Mesenchymal stem cell (in vitro differentiated cells and primary cell): ENCODE data around the gene SEMA3B.
A peak's percentile ranks its signal among the peaks of the same experiment; 100 is the strongest.

Experiments used
- DNase-seq: peaks from one replicate; pipeline ENCODE4 v3.0.0-alpha.2; 2013
- H2AFZ ChIP-seq: one replicate; pipeline ENCODE4 v1.6.1; 2013; ENCODE audit warnings: low read depth, mild to moderate bottlenecking, control low read depth, inconsistent platforms, low read length, moderate library complexity
- H2AK5ac ChIP-seq: 2 replicates; pipeline ENCODE4 v1.6.1; 2013; ENCODE audit warnings: low read length, moderate library complexity, mild to moderate bottlenecking, inconsistent platforms; ENCODE audit not compliant: severe bottlenecking
- H2BK120ac ChIP-seq: one replicate; pipeline ENCODE4 v1.6.1; 2013; ENCODE audit warnings: low read depth, mild to moderate bottlenecking, inconsistent platforms, low read length, moderate library complexity
- H2BK12ac ChIP-seq, 2 experiments: one replicate each; pipeline ENCODE4 v1.6.1; 2013; ENCODE audit warnings: inconsistent platforms in 2 of 2, low read length in 2 of 2, mild to moderate bottlenecking in 2 of 2, moderate library complexity in 2 of 2, control low read depth in 1 of 2
- H2BK15ac ChIP-seq: one replicate; pipeline ENCODE4 v1.6.1; 2013; ENCODE audit warnings: mild to moderate bottlenecking, low read depth, inconsistent platforms; ENCODE audit not compliant: poor library complexity, severe bottlenecking
- H2BK5ac ChIP-seq: 2 replicates; pipeline ENCODE4 v1.6.1; 2013; ENCODE audit warnings: low read depth, mild to moderate bottlenecking, low read length, control low read depth, inconsistent platforms; ENCODE audit not compliant: poor library complexity, severe bottlenecking
- H3K14ac ChIP-seq, 2 experiments: one replicate each; pipeline ENCODE4 v1.6.1; 2013; ENCODE audit warnings: inconsistent platforms in 2 of 2, low read length in 2 of 2, control low read depth in 1 of 2, mild to moderate bottlenecking in 1 of 2, moderate library complexity in 1 of 2
- H3K18ac ChIP-seq, 2 experiments: one replicate each; pipeline ENCODE4 v1.6.1; 2013; ENCODE audit warnings: inconsistent platforms in 2 of 2, low read length in 2 of 2, control low read depth in 1 of 2, low read depth in 1 of 2, mild to moderate bottlenecking in 1 of 2
- H3K23ac ChIP-seq, 2 experiments: one replicate each; pipeline ENCODE4 v1.6.1; 2013; ENCODE audit warnings: inconsistent platforms in 2 of 2, low read length in 2 of 2, mild to moderate bottlenecking in 2 of 2, moderate library complexity in 2 of 2, control low read depth in 1 of 2
- H3K27ac ChIP-seq: 2 replicates; pipeline ENCODE4 v1.5.1; 2013; ENCODE audit warnings: mild to moderate bottlenecking, moderate library complexity, low read length, control low read depth, inconsistent platforms; ENCODE audit not compliant: poor library complexity, severe bottlenecking
- H3K27me3 ChIP-seq, 2 experiments: 2 replicates each; pipeline versions ENCODE4 v1.6.1 to v1.7.0; 2013; ENCODE audit warnings: low read length in 2 of 2, mild to moderate bottlenecking in 2 of 2, moderate library complexity in 2 of 2, control low read depth in 1 of 2, inconsistent platforms in 1 of 2; ENCODE audit not compliant: control insufficient read depth in 1 of 2, insufficient read depth in 1 of 2
- H3K36me3 ChIP-seq, 2 experiments: 2 replicates each; pipeline versions ENCODE4 v1.6.1 to v1.7.0; 2013; ENCODE audit warnings: low read length in 2 of 2, control low read depth in 1 of 2, inconsistent platforms in 1 of 2, low read depth in 1 of 2, mild to moderate bottlenecking in 1 of 2; ENCODE audit not compliant: insufficient read depth in 2 of 2, control insufficient read depth in 1 of 2
- H3K4ac ChIP-seq, 2 experiments: one replicate each; pipeline ENCODE4 v1.6.1; 2013; ENCODE audit warnings: inconsistent platforms in 2 of 2, low read length in 2 of 2, mild to moderate bottlenecking in 2 of 2, moderate library complexity in 2 of 2, control low read depth in 1 of 2, low read depth in 1 of 2
- H3K4me1 ChIP-seq: 2 replicates; pipeline ENCODE4 v1.6.1; 2013; ENCODE audit warnings: low read depth, low read length, control low read depth; ENCODE audit not compliant: control insufficient read depth, insufficient read depth
- H3K4me2 ChIP-seq: 2 replicates; pipeline ENCODE4 v1.6.1; 2013; ENCODE audit warnings: low read length, mild to moderate bottlenecking, inconsistent platforms; ENCODE audit not compliant: poor library complexity, severe bottlenecking
- H3K4me3 ChIP-seq, 2 experiments: 2 replicates each; pipeline versions ENCODE4 v1.5.1 to v1.7.0; 2013; ENCODE audit warnings: low read length in 2 of 2, mild to moderate bottlenecking in 2 of 2, control low read depth in 1 of 2, low read depth in 1 of 2; ENCODE audit not compliant: insufficient read depth in 1 of 2
- H3K79me1 ChIP-seq: replicated peaks from 2 replicates; pipeline ENCODE4 v1.6.1; 2013; ENCODE audit warnings: mild to moderate bottlenecking, control low read depth, low read length, inconsistent platforms; ENCODE audit not compliant: poor library complexity, severe bottlenecking
- H3K9ac ChIP-seq: 2 replicates; pipeline ENCODE4 v1.7.0; 2013; ENCODE audit warnings: mild to moderate bottlenecking, low read length, moderate library complexity
- H3K9me3 ChIP-seq: 2 replicates; pipeline ENCODE4 v1.7.0; 2013; ENCODE audit warnings: mild to moderate bottlenecking, low read length; ENCODE audit not compliant: control insufficient read depth
- H4K8ac ChIP-seq: one replicate; pipeline ENCODE4 v1.6.1; 2013; ENCODE audit warnings: inconsistent platforms, mild to moderate bottlenecking, low read length, moderate library complexity
- H4K91ac ChIP-seq: one replicate; pipeline ENCODE4 v1.6.1; 2013; ENCODE audit warnings: mild to moderate bottlenecking, low read length, inconsistent platforms
- WGBS: methylation state at CpG from one replicate; pipeline ENCODE4 v1.1.7; 2013; ENCODE audit warnings: mixed read lengths; 5-methylcytosine and 5-hydroxymethylcytosine counted together

Gene SEMA3B

DNA sequence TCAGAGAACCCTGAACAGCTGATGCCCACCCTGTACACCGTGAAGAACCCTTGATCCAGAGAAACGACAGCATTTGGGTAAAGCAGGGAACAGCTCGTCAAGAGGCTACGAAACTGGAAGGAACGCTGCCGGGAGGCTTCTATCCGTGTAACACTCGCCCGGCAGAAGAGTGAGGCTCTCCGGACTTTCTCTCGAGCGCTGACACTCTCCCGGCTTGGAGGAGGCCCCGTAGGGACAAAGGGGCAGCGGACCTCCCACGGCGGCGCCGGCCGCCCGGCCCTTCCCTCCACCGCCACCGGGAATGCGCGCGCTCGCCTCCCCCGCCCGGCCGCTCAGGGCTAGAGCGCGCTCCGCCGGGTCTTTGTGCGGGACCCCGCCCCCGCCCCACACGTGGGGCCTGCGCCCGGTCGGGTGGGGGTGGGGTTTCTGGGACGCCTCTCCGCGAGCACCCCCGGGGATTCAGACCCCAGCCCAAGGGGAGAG lies 51.9 kb downstream of the SEMA3B start:
- Histone ChIP-seq H2BK5ac (peak overlapping the region; percentile 76), H2AFZ (peak overlapping the region; percentile 81), H3K9me3 (no peaks in the 10 kb centered on the region), H3K23ac (no peak overlapping the region), H3K27ac (peak overlapping the region; percentile 85), H3K4ac (peak overlapping the region; percentile 55 to 75), H2BK120ac (peak overlapping the region; percentile 100), H3K36me3 (peaks cover 51 to 57% of the 10 kb centered on the region in 2 experiments), H3K4me3 (peak overlapping the region; percentile 78 to 88), H3K14ac (peak overlapping the region in 1 of 2 experiments; percentile 87), H3K18ac (peak overlapping the region; percentile 92 to 99), H3K4me1 (peaks cover 57% of the 10 kb centered on the region), H2AK5ac (peak overlapping the region; percentile 37), H2BK15ac (peak overlapping the region; percentile 70), H3K79me1 (peaks cover 37% of the 10 kb centered on the region), H4K91ac (peak overlapping the region; percentile 64), H3K9ac (peak overlapping the region; percentile 99), H3K27me3 (no peaks in the 10 kb centered on the region), H2BK12ac (peak overlapping the region in 1 of 2 experiments; percentile 81), H3K4me2 (peak overlapping the region; percentile 60), H4K8ac (peak overlapping the region; percentile 85)
- DNase-seq = peak; percentile 77
- 0% methylated on average over 32 of the region's 45 CpGs for WGBS

DNA sequence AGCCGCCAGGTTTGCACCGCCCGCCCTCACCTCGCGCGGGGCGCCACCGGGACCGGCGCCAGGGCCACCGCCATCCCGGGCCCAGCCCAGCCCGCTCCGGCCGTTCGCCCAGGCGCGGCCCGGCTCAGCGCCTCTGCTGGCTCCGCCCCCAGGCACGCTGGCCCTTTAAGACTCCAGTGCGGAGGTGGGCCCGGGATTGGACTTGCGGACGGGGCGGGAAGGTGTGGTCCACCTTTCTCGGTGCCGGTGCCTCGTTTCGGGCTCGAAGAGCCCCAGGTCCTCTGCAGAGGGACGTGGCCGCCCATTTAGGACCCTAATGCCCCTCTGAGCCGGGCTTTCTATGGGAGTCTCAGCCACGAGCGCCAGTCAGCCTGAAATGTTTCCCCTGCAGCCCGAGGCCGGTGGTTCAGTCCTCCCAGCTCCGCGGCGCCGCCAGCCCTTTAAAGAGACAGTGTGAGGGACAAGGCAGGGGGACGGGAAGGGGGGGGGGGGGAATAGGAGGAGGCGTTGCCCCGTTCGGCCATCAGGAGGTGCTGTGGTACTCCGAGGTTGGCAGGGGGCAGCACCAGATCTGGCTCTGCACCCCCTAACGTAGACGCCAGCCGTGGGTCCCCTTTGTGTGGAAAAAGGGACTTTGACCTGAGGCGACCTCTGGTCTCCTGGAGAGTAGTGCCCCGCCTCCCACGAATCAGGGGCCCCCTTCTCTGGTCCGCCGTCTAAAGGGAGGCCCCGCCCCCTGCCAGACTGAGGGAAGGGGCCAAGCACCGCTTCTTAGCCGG lies 52.6 kb downstream of the SEMA3B start:
- Histone ChIP-seq H3K4me1 (peaks cover 53% of the 10 kb centered on the region), H3K36me3 (peaks cover 51 to 57% of the 10 kb centered on the region in 2 experiments), H3K4ac (peak overlapping the region; percentile 69 to 90), H3K14ac (peak overlapping the region in 1 of 2 experiments; percentile 84), H3K4me3 (peak overlapping the region; percentile 78 to 88), H3K79me1 (peaks cover 36% of the 10 kb centered on the region), H3K4me2 (peak overlapping the region; percentile 77), H4K8ac (peak overlapping the region; percentile 85), H3K23ac (no peak overlapping the region), H2BK120ac (peak overlapping the region; percentile 100), H2BK5ac (peak overlapping the region; percentile 98), H2BK15ac (peak overlapping the region; percentile 97), H3K27me3 (no peaks in the 10 kb centered on the region), H2BK12ac (peak overlapping the region; percentile 85 to 93), H3K27ac (peak overlapping the region; percentile 93), H4K91ac (peak overlapping the region; percentile 98), H2AFZ (peak overlapping the region; percentile 87), H2AK5ac (no peak overlapping the region), H3K18ac (peak overlapping the region; percentile 96 to 99), H3K9ac (peak overlapping the region; percentile 99), H3K9me3 (no peaks in the 10 kb centered on the region)
- peak; percentile 90 for DNase-seq
- 1% methylated on average over 59 of the region's 59 CpGs for WGBS

DNA sequence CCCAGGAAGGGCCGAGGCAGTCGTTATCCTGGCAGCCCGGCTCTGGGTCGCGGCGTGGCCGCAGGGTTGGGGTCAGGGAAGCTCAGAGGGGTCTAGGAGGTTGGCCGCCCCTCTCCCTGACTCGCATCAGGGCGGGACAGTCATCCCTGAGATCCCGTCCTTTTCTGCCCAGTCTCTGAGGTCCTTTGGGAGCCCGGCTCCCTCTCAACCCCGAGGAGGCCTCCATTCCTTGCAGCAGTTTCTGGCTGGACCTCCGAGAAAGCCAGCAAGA lies 53.1 kb downstream of the SEMA3B start:
- Histone ChIP-seq H3K9me3 (no peaks in the 10 kb centered on the region), H3K36me3 (peaks cover 46 to 55% of the 10 kb centered on the region in 2 experiments), H3K23ac (no peak overlapping the region), H3K4me2 (peak overlapping the region; percentile 77), H4K8ac (peak overlapping the region; percentile 77), H3K4ac (peak overlapping the region; percentile 69 to 75), H2AFZ (peak overlapping the region; percentile 87), H3K4me3 (peak overlapping the region; percentile 78 to 88), H3K14ac (no peak overlapping the region), H3K18ac (peak overlapping the region; percentile 60 to 71), H2BK15ac (no peak overlapping the region), H4K91ac (peak overlapping the region; percentile 83), H2BK5ac (no peak overlapping the region), H2BK120ac (peak overlapping the region; percentile 66), H3K27me3 (no peaks in the 10 kb centered on the region), H3K4me1 (peaks cover 50% of the 10 kb centered on the region), H2AK5ac (peak overlapping the region; percentile 50), H2BK12ac (peak overlapping the region in 1 of 2 experiments; percentile 61), H3K9ac (peak overlapping the region; percentile 99), H3K27ac (no peak overlapping the region), H3K79me1 (peaks cover 36% of the 10 kb centered on the region)
- no peak for DNase-seq
- 9% methylated on average over 14 of the region's 14 CpGs for WGBS

DNA sequence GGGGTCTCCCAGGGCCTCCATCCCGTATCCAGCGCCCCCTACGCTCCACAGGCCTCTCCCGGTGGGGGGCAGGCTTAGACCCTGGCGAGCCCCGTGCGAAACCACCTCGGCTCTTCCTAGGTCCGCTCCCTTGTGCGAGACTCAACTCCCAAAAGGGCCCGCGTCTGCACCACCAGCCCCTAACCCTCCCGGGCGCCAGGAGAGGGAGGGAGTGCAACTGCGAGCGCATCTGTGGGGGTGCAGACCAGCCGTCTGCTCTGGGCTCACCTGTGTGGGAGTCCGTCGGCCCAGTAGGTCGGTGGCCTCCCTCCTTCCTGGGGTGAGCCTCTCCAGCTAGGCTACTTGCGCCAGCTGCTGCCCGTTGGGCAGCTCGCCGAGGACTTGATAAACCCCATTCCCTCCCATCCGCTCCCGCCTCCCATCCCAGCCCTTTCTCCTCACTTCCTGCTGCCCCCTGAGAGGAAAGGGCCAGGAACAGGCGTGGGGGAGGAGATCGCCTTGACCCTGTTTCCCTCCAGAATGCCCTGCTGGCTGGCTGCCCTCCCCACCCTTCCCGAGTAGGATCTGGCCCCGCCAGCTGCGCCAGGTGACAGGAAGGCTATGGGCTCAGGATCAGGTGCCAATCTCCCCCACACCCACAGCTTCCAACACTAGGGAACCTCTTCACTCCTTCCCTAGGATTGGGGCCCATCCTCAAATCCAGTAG lies 53.6 kb downstream of the SEMA3B start, which contains the start of gene HYAL2:
Gene HYAL2 (minus strand): TSS at position 360 of the 706 bp plus-strand sequence. CDS start 2,256 bp downstream, outside the sequence.
- peaks cover 41 to 50% of the 10 kb centered on the region in 2 experiments for H3K36me3 ChIP-seq
- H3K23ac ChIP-seq = no peak within 1 kb of the TSS
- H2BK15ac ChIP-seq = peak within 1 kb of the TSS; percentile 18
- peaks cover 36% of the 10 kb centered on the region for H3K79me1 ChIP-seq
- H2BK12ac ChIP-seq = peak within 1 kb of the TSS in 1 of 2 experiments; percentile 86
- H3K18ac ChIP-seq = peak within 1 kb of the TSS; percentile 96 to 99
- peak within 1 kb of the TSS; percentile 93 for H3K27ac ChIP-seq
- H3K4me1 ChIP-seq = peaks cover 49% of the 10 kb centered on the region
- DNase-seq = no peak
- H3K4me3 ChIP-seq = peak within 1 kb of the TSS; percentile 78 to 88
- peak within 1 kb of the TSS; percentile 87 for H2AFZ ChIP-seq
- H3K9ac ChIP-seq = peak within 1 kb of the TSS; percentile 99
- no peak within 1 kb of the TSS for H3K14ac ChIP-seq
- H2AK5ac ChIP-seq = peak within 1 kb of the TSS; percentile 50
- WGBS = 27% methylated on average over 29 of the region's 31 CpGs
- peak within 1 kb of the TSS; percentile 85 for H4K8ac ChIP-seq
- H3K4me2 ChIP-seq = peak within 1 kb of the TSS; percentile 77
- H3K9me3 ChIP-seq = no peaks in the 10 kb centered on the region
- H2BK120ac ChIP-seq = peak within 1 kb of the TSS; percentile 100
- peak within 1 kb of the TSS; percentile 98 for H2BK5ac ChIP-seq
- peak within 1 kb of the TSS; percentile 83 for H4K91ac ChIP-seq
- H3K27me3 ChIP-seq = no peaks in the 10 kb centered on the region
- peak within 1 kb of the TSS; percentile 69 to 75 for H3K4ac ChIP-seq
